IPS-15b (cell line): ENCODE measurements around the gene ZP2.
"Not testable (repeated sequence)": the region's sequence is repeated elsewhere in the genome, so short reads cannot be mapped to it uniquely, and the experiment has no call there.

Experiments used
- H3K27me3 ChIP-seq: one replicate; pipeline ENCODE4 v1.6.1; 2013; ENCODE audit warnings: low read length; ENCODE audit not compliant: control insufficient read depth, insufficient read depth
- H3K36me3 ChIP-seq: one replicate; pipeline ENCODE4 v1.6.1; 2013; ENCODE audit warnings: low read length; ENCODE audit not compliant: control insufficient read depth, insufficient read depth
- H3K4me1 ChIP-seq: one replicate; pipeline ENCODE4 v1.6.1; 2013; ENCODE audit warnings: mild to moderate bottlenecking, low read length; ENCODE audit not compliant: control insufficient read depth, insufficient read depth
- H3K4me3 ChIP-seq: one replicate; pipeline ENCODE4 v1.5.1; 2013; ENCODE audit warnings: low read depth, low read length
- H3K9ac ChIP-seq: one replicate; pipeline ENCODE4 v1.6.1; 2013; ENCODE audit warnings: low read depth, mild to moderate bottlenecking, low read length
- H3K9me3 ChIP-seq: one replicate; pipeline ENCODE4 v1.6.1; 2013; ENCODE audit warnings: mild to moderate bottlenecking, low read length; ENCODE audit not compliant: control insufficient read depth, insufficient read depth

ZP2 gene

GRCh38 chr16:21211486-21211885, at the start of gene ZP2:
Gene ZP2 (minus strand): TSS chr16:21211574. CDS start chr16:21211547, 27 bp downstream.
- Histone ChIP-seq H3K9ac (no peak within 1 kb of the TSS), H3K36me3 (no peaks in the 10 kb centered on the region), H3K4me1 (peaks cover 2% of the 10 kb centered on the region), H3K4me3 (no peak within 1 kb of the TSS), H3K9me3 (no peaks in the 10 kb centered on the region), H3K27me3 (no peaks in the 10 kb centered on the region)

- Histone ChIP-seq H3K9me3 (no peaks in the 10 kb centered on the region), H3K4me1 (no peaks in the 10 kb centered on the region), H3K9ac (no peak overlapping the region), H3K27me3 (no peaks in the 10 kb centered on the region), H3K4me3 (no peak overlapping the region), H3K36me3 (no peaks in the 10 kb centered on the region)
Measured at GRCh38 chr16:21257284-21257683, 45.9 kb upstream of the ZP2 start.

- H3K9ac ChIP-seq = no peak overlapping the region
- no peaks in the 10 kb centered on the region for H3K36me3 ChIP-seq
- no peaks in the 10 kb centered on the region for H3K27me3 ChIP-seq
- no peaks in the 10 kb centered on the region for H3K9me3 ChIP-seq
- no peaks in the 10 kb centered on the region for H3K4me1 ChIP-seq
- no peak overlapping the region for H3K4me3 ChIP-seq
Measured at GRCh38 chr16:21256636-21257035, 45.3 kb upstream of the ZP2 start.

- no peaks in the 10 kb centered on the region for H3K27me3 ChIP-seq
Measured at GRCh38 chr16:21253470-21253869, 42.1 kb upstream of the ZP2 start.

GRCh38 chr16:21250072-21250923, 38.9 kb upstream of the ZP2 start:
- Histone ChIP-seq H3K4me1 (no peaks in the 10 kb centered on the region), H3K9ac (no peak overlapping the region), H3K4me3 (no peak overlapping the region), H3K27me3 (no peaks in the 10 kb centered on the region), H3K36me3 (no peaks in the 10 kb centered on the region), H3K9me3 (no peaks in the 10 kb centered on the region)

More at GRCh38 chr16:21253470-21253869, 42.1 kb upstream of the ZP2 start:
- H3K4me1 ChIP-seq = no peaks in the 10 kb centered on the region
- no peaks in the 10 kb centered on the region for H3K9me3 ChIP-seq
- no peak overlapping the region for H3K9ac ChIP-seq
- no peaks in the 10 kb centered on the region for H3K36me3 ChIP-seq
- no peak overlapping the region for H3K4me3 ChIP-seq

GRCh38 chr16:21248179-21248578, 36.8 kb upstream of the ZP2 start:
- H3K4me3 ChIP-seq = not testable (repeated sequence)

GRCh38 chr16:21244518-21245215, 33.3 kb upstream of the ZP2 start:
- no peaks in the 10 kb centered on the region for H3K9me3 ChIP-seq
- H3K9ac ChIP-seq = no peak overlapping the region
- no peaks in the 10 kb centered on the region for H3K36me3 ChIP-seq
- no peak overlapping the region for H3K4me3 ChIP-seq
- no peaks in the 10 kb centered on the region for H3K27me3 ChIP-seq
- no peaks in the 10 kb centered on the region for H3K4me1 ChIP-seq

More at GRCh38 chr16:21248179-21248578, 36.8 kb upstream of the ZP2 start:
- H3K36me3 ChIP-seq, H3K9ac ChIP-seq, H3K4me1 ChIP-seq, H3K9me3 ChIP-seq, H3K27me3 ChIP-seq: not testable (repeated sequence)

- Histone ChIP-seq H3K9ac (no peak overlapping the region), H3K4me1 (no peaks in the 10 kb centered on the region), H3K36me3 (no peaks in the 10 kb centered on the region), H3K9me3 (no peaks in the 10 kb centered on the region), H3K4me3 (no peak overlapping the region), H3K27me3 (no peaks in the 10 kb centered on the region)
Measured at GRCh38 chr16:21242756-21243155, 31.4 kb upstream of the ZP2 start.

GRCh38 chr16:21239646-21240045, 28.3 kb upstream of the ZP2 start:
- Histone ChIP-seq H3K4me1 (no peaks in the 10 kb centered on the region), H3K4me3 (no peak overlapping the region), H3K27me3 (no peaks in the 10 kb centered on the region), H3K9me3 (no peaks in the 10 kb centered on the region), H3K9ac (no peak overlapping the region), H3K36me3 (no peaks in the 10 kb centered on the region)

- Histone ChIP-seq H3K36me3 (no peaks in the 10 kb centered on the region), H3K9me3 (no peaks in the 10 kb centered on the region), H3K4me1 (no peaks in the 10 kb centered on the region), H3K27me3 (no peaks in the 10 kb centered on the region), H3K4me3 (no peak overlapping the region), H3K9ac (no peak overlapping the region)
Measured at GRCh38 chr16:21236831-21237230, 25.5 kb upstream of the ZP2 start.

GRCh38 chr16:21235199-21235585, 23.8 kb upstream of the ZP2 start:
- H3K4me1 ChIP-seq = no peaks in the 10 kb centered on the region
- no peak overlapping the region for H3K4me3 ChIP-seq
- no peak overlapping the region for H3K9ac ChIP-seq
- H3K27me3 ChIP-seq = no peaks in the 10 kb centered on the region
- no peaks in the 10 kb centered on the region for H3K9me3 ChIP-seq
- H3K36me3 ChIP-seq = no peaks in the 10 kb centered on the region
